NCI-H510A treated with DMSO at 0.1 percent for 48 hours (cell line): ENCODE data around the gene ABHD1.
A peak's percentile ranks its signal among the peaks of the same experiment; 100 is the strongest.

ENCODE experiments used
- DNase-seq: peaks from one replicate; lab custom pipeline; 2025; lab: John Stamatoyannopoulos, UW

The ABHD1 gene

DNA sequence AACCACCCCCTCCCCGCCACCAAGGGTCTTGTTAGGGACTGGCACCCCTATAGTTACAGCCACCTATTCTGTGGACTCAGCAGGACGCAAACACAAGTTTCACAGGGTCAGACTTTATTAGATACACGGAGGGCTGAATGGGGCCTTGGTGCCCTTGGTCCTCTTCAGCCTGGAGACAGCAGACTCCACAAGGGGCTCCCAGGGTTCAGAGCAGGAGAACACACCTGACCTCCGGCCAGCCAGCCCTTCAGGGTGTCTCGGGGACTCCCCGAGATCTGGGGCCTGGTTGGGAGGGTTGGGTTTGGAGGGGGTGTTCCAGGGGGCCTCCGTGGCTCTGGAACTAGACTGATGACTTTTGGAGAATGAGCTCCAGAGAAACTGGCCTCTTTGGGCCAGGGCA, 13.1 kb downstream of the ABHD1 start:
- DNase-seq: no peak

DNA sequence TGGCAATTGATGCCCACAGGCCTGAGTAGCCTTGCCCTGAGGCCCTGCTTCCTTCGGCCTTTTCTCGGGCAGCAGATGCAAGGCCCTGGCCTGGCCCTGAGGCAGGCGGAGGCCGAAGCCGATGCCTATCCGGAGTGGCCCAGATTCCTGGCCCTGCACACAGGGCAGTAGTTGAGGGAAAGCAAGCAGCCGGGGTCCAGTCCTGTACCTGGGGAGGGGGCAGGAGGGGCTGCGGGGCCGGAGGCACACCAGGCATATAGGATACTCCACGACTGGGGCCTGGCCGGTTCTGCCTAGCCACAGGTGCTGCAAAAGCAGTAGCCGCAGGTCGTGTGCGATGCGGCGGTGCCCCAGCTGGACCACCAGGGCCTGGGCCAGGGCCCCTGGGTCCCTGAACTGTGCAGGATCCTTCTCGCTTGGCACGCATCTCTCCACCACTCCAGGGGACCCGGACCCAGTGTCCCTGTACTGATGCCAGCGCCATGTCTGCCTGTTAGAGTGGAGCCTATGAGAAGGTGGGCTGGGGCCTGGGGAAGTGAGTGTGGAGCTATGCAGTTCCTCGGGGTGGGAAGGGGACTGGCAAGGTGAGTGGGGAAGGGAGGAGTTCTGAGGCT, 13.8 kb downstream of the ABHD1 start:
- DNase-seq: no peak

DNA sequence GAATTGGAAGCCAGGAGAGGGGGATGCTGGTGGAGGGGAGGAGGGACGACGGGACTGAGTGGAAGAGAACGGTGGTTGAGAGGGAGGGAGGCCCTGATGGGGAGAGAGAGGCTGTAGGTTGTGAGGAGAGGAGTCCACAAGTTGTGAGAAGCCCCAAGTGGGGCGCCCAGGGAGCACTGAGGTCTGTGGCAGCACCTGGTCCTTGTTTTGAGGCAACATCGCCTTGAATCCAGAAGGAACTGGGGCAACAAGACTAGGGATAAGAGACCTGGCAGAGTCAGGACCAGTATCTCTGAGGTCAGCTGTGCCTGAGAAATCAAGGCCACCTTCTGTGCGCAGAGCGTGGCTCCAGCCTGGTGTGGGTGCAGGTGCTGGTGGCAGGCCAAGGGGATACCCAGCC, 14.5 kb downstream of the ABHD1 start:
- no peak for DNase-seq

DNA sequence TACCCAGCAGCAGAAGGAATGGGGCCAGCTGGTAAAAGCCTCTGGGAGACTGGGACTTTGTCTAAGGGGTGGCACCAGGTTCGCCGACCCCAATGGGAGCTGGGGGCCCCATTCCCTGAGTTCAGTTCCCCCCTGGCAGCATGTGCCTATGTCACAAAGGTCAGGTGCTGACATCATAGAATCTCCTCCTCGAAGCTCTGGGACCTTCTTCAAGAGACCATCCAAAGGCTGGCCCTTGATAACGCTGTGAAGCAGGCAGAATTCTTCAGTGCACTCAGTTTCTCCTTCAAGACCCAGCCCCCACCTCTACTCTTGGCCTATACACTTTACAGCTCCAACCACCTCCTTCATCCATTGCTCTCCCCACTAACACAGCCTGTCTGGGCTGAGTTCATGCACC, 15.7 kb downstream of the ABHD1 start, which contains the start of gene PRR30:
TSS of gene PRR30 (minus strand) at position 101 of the 400 bp plus-strand sequence. CDS start 1,081 bp downstream, outside the sequence.
- no peak for DNase-seq

DNA sequence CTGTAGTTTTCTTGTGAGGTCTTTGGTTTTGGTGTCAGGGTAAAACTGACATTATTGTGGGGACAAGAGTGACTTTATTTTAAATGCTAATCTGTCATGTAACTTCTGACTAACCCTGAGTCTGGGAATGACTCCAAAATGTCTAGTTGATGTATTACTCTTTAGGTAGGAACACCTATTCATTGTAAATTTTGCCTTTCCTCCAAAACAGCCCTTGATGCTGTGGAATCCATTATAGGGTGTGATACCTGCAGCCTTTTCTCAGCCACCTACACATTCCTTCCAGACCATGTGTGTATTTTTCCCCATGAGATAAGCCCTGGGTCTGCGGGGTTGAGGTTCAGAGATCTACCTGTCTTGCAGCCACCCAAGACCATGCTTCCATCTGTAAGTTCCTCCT, 19.7 kb downstream of the ABHD1 start:
- DNase-seq: no peak

DNA sequence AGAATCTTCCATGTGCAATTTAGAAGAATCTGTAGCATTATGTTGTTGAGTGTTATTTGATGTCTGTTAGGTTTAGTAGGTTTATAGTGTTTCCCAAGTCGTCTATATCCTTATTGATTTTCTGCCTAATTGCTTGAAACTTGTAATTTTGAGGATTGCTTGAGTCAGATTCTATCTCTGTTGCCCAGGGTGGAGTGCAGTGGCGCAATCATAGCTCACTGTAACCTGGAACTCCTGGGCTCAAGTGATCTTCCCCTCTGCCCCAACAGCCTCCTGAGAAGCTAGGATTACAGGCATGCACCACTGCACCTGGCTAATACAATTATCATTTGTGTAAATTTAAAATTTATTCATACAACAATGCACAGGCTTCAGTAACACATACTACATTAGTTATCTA, 22.1 kb downstream of the ABHD1 start:
- no peak for DNase-seq

DNA sequence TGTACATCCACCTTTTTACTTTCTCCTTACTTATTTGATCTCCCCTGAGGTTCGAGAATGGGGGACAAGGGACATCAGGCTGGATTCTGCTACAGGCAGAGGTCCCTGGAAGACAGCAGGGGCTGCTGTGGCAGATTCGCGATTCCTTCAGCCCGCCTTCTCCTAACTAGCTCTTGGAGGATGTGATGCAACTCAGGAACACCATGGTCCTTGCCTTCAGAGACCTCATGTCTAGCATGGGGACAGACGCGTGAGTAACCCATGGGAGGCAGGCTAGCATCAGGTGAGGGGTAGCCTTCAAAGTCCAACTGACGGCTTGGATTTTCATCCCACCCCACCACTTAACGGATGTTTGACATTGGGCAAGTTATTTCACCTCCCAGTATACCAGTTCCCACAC, 24.3 kb downstream of the ABHD1 start:
- DNase-seq: no peak

DNA sequence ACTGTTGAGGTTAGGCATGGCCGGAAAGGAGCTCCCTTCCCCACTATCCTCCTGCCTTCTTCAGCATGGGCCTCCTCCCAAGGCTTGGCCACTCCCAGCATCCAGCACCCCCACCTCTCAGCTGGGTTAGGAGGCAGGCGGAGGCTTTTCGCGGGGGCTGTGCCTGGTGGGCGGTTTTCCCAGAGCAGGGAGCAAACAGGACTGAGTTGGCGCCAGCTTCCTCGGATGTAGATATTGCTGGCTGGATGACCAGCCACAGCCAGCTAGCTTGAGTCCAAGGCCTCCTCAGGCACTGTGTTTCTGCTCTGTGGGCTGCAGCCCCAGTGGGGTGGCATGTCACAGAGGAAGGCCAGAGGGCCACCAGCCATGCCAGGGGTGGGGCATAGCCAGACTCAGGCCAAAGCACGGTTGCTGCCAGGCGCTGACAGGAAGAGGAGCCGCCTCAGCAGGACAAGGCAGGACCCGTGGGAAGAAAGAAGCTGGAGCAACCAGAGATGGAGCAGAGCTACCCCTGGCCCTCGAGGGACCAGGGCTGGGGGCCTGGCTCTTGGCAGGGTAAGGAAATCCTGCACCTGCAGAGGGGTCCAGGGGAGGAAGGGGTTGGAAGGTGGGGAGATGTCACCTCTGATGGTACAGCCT, 25.3 kb downstream of the ABHD1 start, which contains the start of gene TCF23:
TSS of gene TCF23 (plus strand) at position 204 of the 639 bp plus-strand sequence. CDS start at position 334, 130 bp downstream.
- no peak for DNase-seq

DNA sequence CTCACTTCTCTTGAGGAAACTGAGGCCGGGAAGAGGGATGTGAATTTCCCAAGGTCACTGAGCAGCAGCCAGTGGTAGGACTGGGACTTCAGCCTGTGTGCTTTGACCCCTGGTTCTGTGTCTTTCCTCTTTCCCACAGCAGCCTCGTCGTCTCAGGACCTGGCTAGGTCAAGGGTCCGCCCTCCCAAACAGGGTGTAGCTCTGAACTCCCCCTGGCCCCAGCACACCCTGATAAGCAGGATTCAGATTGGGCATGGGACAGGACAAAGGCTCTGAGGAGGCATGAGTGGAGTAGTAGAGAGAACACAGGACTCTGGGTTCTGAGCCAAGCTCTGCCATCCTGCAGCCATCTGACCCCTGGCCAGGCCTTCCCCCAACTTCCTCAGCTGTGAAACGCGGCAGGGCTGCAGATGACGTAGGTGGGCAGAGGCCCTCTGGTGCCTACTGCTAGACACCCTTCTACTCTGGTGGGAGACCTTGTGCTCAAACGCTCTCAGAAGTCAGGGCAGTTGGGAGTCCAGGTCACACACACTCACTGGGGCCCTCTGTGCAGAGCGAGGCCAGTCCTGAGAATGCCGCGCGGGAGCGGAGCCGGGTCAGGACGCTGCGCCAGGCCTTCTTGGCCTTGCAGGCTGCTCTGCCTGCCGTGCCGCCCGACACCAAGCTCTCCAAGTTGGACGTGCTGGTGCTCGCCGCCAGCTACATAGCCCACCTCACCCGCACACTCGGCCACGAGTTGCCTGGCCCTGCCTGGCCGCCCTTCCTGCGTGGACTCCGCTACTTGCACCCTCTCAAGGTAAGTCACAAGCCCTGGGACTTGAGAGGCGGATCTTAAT, 26.2 kb downstream of the ABHD1 start:
- DNase-seq: no peak

DNA sequence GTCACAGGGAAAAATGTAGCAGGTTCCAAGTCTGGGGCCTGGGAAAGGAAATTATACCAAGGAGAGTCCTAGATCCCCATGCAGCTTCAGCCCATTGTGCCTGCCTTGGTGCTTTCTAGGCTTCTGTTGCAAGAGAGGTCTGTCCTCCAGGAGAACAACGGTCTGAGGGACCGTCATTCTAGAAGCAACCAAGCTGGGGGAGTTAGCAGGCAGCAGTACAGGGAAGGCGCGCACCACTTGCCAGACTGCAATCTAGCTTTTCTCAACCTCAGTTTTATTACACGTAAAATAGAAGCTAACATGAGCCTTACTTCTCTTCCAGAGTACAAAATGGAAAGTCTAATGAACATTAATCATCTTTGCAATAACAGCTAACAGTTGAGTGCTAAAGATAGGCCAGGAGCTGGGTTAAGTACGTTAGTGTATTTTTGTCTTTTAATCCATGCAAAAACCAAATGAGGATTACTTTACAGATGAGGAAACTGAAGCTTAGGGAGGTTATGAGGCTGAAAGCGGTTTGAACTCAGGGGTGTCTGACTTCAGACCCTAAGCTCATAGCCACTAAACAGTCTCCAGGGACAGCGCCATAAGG, 27.1 kb downstream of the ABHD1 start:
- no peak for DNase-seq

DNA sequence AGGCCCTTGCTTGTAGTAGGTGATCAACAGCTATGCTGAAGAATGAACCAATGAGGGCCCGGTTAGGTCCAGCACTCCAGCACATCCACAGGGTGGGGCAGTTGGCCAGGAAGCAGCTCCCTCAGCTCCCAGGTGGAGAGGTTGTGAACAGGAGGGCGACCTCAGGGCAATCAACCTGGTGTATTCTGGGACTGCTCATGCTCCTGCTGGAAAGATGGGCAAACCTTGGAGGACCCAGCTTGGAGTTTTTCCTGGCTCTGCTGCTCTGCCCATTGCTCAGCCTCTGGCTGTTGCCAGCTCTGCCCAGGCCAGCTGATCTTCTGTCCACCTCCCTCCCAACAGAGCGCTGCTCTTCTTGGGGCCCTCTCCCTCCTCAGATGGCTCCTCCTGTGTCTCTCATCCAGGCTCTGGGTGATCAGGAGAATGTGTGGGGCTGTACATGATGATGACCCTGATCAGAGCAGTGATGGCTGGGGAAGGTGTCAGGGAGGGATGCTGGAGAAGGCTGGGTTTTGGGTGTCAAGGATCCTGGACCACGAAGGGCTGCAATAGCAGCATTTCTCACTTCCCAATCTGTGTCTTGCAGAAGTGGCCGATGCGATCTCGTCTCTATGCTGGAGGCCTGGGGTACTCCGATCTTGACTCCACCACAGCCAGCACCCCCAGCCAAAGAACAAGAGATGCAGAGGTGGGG, 28.6 kb downstream of the ABHD1 start:
- no peak for DNase-seq

DNA sequence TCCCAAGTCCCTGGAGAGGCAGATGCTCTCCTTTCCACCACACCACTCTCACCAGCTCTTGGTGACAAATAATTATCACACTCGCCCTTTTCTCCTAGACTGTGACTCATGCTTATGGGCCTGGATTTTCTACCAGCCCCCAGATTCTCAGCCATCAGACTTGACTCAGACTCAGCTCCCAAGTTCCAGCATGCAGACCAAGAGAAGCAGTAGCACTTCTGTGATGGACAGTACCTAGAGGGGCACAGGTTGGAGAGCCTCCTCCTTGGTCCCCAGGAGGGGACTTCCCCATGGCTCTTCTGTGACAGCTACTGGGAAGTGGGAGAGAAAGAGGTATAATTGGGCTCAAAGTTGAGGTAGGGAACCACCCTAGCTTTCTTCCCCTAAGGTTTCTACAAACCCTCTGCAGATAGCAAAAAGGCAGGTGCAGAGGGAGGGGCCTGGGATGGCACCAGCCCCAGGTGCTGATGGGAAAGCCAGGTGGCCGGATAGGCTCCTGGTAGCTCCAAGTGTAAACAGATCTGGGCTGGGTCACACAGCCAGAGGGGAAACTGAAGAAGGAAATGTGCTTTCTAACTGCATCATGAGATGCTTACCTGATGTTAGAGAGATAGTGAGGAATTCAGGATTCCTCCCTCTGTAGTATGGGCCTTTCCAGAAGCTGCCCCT, 29.3 kb downstream of the ABHD1 start:
- peak; percentile 76 for DNase-seq

DNA sequence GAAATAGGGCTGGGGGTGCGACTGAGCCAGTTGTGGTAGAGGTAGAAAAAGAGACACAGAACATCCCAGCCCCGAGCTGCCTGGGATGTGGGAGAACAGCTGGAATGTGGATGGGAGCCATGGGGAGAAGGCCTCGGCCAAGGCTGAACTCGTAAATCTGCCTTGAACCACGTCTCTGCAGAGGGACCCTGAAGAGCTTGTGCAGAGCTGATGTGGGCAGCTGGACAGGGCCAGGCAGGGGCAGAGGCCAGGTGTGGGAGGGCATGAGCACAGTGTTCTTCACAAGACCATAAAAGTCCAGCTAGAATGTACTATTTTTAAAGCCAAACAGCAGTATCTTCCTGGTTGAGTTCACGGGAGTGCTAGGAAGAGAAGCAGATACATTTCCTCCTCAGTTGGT, 30.9 kb downstream of the ABHD1 start:
- no peak for DNase-seq

DNA sequence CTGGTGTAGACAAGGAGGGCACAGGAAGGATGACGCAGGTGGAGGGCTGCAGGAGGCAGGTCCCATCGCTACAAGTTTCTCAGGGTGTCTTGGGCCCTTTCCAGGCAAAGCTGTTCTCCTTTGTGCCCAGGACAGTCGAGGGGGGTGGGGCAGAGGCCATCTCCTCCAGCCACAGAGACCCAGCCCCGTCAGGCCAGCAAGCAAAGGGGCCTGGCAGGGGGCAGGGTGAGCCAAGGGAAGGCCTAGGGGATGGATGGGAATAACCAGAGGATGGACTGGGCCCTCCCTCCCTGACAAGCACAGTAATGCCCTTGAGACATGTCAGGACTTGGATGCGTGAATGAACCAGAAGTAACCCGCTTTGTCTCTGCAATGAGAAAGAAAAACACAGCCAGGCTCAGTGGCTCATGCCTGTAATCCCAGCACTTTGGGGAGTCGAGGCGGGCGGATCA, 31.5 kb downstream of the ABHD1 start:
- no peak for DNase-seq

DNA sequence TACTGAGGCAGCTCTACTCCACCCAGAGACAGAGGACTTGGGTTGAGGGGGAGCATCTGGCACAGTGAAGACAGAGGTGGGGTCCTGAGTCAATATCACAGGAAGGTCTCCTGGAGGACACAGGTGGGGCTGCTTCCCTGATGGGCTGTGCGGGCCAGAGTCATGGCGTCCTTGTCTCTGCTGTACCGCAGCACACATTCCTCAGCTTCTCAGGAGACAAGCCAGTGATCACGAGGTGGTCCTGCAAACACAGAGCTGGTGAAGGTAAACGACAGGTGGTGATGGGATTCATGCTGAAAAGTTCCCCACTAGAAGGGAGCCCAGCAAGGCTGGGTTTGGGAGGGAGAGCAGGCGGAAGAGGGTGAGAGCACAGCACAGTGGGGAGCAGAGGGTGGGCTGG, 34.9 kb downstream of the ABHD1 start:
- DNase-seq: no peak

DNA sequence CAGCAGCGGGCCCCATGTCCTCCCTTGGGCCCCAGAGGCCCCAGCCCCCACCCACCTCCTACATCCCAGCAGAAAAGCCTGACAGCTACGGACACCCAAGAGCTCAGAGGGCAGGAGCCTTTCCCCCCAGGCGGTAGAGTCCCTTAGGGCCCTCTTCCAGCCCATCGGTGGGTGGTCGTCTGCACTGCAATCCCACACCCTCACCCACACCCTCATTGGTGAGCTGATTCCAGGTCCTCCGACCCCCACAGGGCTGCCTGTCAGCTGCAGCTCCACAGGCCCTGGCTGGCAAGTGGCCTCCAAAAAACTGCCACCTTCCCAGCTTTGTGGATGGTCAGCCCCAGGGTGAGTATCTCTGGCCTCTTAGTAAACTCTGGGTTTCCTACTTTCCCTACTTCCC, 35.7 kb downstream of the ABHD1 start:
- DNase-seq: no peak

DNA sequence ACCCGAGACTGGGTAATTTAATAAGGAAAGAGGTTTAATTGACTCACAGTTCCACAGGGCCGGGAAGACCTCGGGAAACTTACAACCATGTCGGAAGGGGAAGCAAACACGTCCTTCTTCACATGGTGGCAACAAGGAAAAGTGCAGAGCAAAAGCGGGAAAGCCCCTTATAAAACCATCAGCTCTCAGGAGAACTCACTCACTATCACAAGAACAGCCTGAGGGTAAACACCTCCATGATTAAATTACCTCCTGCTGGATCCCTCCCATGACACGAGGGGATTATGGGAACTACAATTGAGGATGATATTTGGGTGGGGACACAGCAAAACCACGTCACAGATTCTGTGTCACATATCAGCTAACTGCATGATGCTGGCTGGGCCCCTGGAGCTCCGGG, 36.6 kb downstream of the ABHD1 start:
- no peak for DNase-seq

DNA sequence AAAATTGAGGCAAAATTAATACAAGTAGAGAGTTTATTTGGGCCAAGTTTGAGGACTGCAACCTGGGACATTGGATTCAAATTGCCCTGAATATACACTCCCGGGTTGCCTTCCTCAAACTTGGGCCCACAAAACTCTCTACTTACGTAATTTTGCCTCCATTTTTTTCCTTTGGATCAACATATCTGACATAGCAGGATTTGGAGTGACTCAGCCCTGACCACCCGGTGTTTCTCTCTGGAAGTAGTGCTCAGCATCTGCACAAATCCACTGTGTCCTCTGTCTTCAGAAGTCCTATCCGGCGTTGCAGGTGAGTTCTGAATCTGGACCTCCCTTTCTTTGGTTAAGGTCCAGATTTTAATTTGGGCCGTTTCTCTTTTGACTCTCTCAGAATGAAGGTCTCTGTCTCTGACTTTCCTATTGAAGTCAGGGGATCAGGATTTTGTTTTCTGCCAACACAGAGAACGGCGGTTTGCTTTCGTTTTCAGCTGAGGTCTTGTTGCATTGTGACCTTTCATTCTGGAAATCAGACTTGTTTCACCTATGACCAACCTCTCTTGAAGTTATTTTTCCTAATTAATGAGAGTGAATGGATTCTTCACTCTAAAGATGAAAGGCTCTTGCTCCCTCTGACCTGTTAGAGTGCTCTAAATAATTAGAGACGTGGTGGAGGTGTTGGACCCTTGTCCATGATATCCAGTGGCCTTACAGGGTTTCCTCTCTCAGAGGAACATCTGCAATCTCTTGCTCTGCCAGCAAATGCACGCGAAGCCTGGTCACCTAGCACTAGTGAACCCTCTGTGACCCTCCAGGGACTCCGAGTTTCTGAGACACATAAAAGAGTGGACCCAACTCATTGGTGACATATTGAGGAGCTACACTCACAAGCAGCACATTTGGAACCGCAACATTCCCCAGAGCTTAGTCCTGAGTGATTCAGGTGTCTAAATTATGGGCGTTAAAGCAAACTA, 38.8 kb downstream of the ABHD1 start:
- DNase-seq: no peak

DNA sequence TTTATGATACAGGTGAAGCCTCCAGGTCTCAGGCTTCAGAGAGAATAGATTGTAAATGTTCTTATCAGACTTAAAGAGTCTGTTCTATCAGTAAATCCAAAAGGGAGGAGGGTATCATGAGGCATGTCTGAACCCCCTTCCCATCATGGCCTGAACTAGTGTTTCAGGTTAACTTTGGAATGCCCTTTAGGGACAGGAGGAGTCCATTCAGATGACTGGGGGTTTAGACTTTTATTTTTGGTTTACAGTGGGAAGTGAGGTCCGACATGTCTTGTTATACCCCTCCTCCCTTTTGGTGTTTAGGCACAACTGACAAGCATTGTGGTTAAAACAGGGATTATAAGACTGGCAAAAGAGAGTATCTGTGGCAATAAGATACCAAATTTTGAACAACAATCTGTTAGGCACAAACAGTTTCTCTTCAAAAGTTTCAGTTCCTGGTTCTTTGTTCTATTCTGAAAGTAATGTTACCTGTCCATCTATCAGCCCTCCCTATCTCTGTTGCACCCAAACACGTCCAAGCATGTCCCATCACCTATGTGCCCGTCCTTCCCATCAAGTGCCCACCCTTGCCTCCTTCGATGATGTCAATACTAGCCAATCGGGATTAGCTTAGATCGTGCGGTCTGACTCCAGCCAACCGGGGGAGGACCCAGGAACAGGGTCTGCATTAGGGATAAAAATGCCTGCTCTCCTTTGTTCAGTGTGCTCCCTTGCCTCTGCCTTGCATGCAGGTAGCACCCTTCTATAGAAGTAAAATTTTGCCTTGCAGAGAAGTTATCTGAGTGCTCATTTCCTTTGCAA, 41.5 kb downstream of the ABHD1 start:
- no peak for DNase-seq
